ENCODE data around the gene SELENOV.

- TF ChIP-seq EZH2 (IDR thresholded peaks at IDR 0.05; ENCODE audit: borderline replicate concordance, low read length) (no peak), CTCF (conservative IDR thresholded peaks at IDR 0.05 in 1 of 2, IDR thresholded peaks at IDR 0.05 in 1 of 2; ENCODE audit: extremely low read depth in 1 of 2, insufficient read depth in 1 of 2, low read depth in 1 of 2, low read length in 2 of 2) (no peak)
Observed at GRCh38 chr19:39500543-39500942, 14.4 kb upstream of the SELENOV start.

All from mammary epithelial cell (primary cell).